HG03097 (cell line): ENCODE measurements around the gene PHACTR2.

Source experiments
- ATAC-seq: cut with Tn5 transposase; IDR thresholded peaks from one replicate; pipeline ENCODE4 v1.9.1; 2021; ENCODE audit not compliant: unreplicated experiment, low FRiP score

The PHACTR2 gene

DNA sequence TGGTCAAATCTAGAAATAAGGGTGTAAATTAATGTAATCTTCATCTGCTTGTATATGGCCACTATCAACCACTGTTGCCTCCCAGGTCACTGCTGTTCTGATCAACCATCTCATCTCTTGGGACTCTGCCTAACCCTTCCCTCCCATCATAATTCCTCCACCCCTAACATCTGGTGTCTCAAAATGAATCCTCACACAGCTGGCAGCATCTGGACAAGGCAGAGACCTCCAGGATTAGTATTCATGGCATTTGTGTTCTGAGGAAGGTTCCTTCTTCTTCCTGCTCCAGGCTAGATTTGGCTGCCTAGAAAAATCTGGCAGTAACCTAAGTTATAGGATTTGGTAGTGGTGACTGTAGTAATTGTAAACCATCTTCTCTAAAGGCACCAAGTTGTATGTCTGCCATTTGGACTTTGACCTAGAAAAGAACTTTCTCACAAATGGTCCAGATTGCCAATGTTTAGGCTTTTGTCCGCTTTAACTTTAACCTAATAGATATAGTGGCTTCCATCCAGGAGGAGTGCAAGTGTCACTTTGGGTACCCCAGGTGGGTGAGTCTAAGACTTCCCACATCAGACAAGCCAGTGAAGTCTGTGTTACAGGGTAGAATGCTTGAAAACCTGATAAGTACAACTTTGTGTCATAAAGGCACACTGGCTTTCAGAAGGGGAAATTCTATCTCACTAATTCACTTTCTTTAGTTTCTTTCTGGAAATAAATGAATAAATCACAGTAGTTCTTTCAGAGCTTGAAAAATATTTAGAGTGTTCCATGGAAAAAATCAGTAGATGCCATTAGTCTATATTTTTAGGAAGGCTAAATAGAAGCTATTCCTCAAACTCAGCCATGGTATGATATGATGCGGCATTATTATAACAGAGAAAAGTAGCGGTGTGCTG lies 3.0 kb upstream of the PHACTR2 start:
- ATAC-seq, result no peak

GRCh38 chr6:143675382-143675900 lies 2.3 kb upstream of the PHACTR2 start:
- ATAC-seq, result no peak

GRCh38 chr6:143675946-143676345 lies 1.8 kb upstream of the PHACTR2 start:
- ATAC-seq, result no peak

GRCh38 chr6:143676437-143677045 lies 1.2 kb upstream of the PHACTR2 start:
- no peak for ATAC-seq

DNA sequence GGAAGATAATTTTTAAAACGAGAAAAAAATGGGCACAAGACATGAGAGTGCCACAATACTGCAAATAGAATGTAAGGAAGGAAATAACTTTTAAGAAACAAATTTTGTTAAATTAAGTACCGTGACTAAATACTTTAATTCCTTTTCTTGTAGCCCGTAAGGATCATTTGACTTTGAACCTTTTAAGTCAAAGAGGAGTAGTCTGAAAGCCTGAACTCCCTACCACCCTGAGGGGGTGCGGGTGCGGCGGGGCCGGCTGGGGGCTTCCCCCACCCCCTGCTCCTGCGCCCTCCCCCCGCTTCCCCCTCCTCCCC lies 231 bp upstream of the PHACTR2 start:
- ATAC-seq, result no peak

DNA sequence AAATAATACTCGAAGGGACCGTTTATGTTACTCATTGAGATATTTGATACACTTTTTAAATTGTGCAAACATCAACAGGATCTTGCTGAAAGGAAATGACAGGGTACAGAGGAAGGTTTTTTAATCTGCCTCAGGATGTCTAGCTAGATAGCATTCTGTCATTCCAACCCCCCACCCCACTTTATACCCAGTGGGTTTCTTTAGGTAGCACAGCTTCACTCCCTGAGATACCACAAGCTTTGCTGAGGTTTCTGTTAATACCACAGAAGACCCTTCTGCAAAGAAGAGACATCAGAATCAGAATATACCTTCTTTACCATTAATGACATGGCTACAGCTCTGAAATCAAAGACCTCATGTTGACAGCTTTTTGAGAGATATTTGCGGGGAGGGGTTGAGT lies 1.3 kb downstream of the PHACTR2 start:
- ATAC-seq, result no peak

GRCh38 chr6:143680141-143680540 lies 2.4 kb downstream of the PHACTR2 start:
- no peak for ATAC-seq

GRCh38 chr6:143682805-143683204 lies 5.0 kb downstream of the PHACTR2 start:
- no peak for ATAC-seq

DNA sequence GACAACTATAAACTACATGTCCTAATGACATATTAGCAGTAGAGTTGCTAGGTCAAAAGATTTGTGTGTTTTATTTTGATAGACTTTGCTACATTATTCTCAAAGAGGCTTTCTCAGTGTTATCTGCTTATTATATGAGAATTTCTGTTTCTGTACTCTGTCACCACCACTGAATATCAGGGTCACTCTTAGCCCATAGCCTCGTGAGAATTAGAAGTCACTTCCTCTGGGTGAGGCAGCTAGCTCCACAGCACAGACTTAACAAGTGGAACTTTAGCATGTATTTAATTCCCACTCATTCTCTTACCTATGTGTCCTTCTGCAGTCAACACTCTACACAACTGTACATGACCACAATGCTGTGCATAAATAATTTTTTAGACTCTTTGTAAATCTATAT lies 6.7 kb downstream of the PHACTR2 start:
- ATAC-seq, result no peak

DNA sequence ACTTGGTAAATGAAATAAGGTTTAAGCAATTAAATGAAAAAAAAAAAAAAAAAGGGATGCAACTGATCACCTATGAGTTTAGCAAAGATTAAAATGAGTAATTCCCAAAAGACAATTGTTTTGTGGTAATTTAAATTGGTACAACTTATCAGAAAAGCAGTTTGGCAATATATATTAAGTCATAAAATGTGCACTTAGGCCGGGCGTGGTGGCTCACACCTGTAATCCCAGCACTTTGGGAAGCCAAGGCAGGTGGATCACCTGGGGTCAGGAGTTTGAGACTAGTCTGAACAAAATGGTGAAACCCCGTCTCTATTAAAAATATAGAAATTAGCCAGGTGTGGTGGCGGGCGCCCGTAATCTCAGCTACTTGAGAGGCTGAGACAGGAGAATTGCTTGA lies 7.9 kb downstream of the PHACTR2 start:
- ATAC-seq, result no peak

DNA sequence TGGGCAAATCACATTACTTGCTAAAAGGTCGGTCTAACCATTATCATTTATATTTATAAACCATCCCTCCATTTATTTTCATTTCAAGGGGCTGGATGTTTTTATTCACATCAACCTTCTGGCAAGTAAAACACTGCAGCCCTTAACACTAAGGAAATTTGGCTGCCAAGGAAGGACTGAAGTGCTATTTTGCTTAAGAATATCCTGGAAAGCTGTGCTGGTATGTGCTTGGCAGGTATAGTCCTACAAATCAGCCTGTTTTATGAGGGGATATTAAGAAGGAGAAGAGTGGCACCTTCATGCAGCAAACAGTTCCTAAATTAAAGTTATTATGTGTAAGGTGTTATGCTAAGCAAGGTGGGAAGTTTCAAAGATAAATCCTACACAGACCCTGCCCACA lies 9.8 kb downstream of the PHACTR2 start:
- ATAC-seq, result no peak

DNA sequence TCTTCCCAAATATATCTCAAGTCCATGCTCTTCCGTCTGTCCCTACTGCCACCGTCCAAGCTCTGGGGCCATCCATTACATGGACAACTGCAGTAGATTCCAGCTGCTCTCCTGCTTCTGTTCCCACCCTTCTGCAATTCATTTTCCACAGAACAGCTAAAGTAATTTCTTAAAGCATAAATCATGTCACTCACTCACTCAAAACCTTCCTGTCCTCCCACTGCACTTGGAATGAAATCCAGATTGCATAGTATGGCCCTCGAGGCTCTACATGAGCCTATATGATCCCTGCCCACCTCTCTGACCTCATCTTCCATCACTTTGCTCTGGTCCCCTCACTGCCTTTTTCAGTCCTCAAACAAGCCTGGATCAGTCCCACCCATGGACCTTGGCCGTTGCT lies 10.9 kb downstream of the PHACTR2 start:
- ATAC-seq, result no peak

- ATAC-seq, result no peak
Measured at GRCh38 chr6:143689852-143690251, 12.1 kb downstream of the PHACTR2 start.

- no peak for ATAC-seq
Measured at GRCh38 chr6:143691155-143691554, 13.4 kb downstream of the PHACTR2 start.

GRCh38 chr6:143691900-143692636 lies 14.3 kb downstream of the PHACTR2 start:
- no peak for ATAC-seq

DNA sequence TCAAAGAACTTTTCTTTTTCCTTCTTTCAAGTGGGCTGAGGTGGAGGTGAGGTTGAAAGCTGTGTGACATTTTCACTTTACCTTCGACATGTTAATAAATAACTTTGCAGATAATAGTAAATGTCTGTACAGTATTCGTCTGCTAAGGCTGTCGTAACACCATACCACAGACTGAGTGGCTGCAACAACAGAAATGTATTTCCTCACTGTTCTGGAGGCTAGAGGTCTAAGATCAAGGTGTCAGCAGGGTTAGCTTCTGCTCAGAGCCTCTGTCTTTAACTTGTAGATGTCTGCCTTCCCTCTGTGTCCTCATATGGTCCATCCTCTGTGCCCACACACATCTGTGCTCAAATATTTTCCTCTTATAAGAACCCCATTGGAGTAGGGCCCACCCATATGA lies 14.9 kb downstream of the PHACTR2 start:
- no peak for ATAC-seq

DNA sequence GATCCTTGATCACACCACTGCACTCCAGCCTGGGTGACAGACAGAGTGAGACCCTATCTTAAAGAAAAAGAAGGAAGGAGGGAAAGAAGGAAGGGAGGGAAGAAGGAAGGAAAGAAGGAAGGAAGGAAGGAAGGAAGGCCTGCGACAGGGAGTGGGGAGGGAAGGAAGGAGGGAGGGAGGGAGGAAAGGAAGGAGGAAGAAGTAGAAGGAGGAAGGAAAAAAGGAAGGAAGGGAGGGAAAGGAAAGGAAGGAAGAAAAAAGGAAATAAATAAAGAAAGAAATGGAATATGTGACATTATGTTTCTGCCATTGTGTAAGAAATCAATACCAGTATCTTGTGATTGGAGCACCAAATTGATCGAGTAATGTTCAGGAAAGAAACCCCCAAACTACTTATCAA lies 16.2 kb downstream of the PHACTR2 start:
- no peak for ATAC-seq

DNA sequence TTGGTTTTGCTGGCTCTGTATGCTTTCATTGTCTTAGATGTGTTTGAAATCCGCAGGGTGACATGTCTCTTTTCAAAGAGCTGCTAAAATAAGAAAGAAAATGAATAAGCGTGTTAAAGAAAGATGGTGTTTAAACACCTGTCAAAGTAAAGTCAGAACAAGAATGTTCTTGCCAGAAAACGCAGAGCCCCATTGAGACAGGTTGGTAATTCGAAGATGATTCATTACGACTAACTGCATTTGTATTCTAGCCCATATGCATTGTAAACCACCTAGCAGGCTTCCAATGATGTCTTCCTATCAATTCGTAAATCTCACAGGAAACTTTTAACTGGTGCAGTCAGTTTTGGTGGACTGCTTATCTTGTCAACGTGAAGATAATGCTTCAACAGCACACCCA lies 16.8 kb downstream of the PHACTR2 start:
- ATAC-seq, result no peak

- no peak for ATAC-seq
Measured at GRCh38 chr6:143695130-143695968, 17.6 kb downstream of the PHACTR2 start.

DNA sequence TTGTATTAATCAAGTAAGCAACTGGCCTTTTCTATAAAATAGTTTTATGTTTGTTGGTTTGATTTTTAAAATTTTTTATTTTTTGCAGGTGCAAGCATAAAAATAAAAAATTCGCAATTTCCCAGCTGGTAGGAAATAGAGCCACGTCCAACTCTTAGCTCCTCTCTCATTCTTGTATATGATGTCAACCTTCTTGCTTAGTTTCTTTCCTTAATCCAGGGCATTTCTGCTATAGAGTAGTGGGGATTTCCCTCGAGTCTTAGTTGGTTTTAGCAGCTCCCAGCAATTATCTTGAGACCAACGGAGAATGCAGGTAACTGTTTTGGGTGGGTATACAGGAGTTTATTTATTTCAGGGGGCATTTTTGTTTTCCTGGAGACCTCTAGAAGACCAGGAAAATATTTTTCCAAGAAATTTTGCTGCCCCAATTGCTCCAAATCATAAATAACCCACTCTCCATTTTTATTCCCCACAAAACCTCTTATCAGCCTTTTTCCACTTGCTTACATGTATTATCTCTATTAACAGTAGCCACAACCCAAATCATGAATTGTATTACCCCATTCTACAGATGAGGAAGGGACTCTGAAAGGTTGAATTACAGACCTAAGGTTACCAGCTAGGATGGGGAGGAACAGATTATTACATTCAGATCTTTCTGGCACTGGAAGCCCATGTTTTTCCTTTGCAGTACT lies 18.4 kb downstream of the PHACTR2 start:
- no peak for ATAC-seq
